Measurements from ENCODE around the gene ARHGAP21. TPM values are rescaled to one million over a fixed set of nuclear protein-coding genes. Genes with fewer than 3 reads are reported as not detected.
A peak's percentile ranks its signal among the peaks of the same experiment; 100 is the strongest.

ARHGAP21 gene
- total RNA-seq, 4 donors from 2014 or later: 83.2 to 118 (median 86.3) TPM

- Histone ChIP-seq H3K4me1 (peaks cover 4 to 22% of the 10 kb centered on the region in 2 donors), H3K4me3 (replicated peaks in 1 of 3) (no peak overlapping the region), H3K9me3 (no peaks in the 10 kb centered on the region), H3K36me3 (no peaks in the 10 kb centered on the region), H3K27me3 (no peaks in the 10 kb centered on the region), H3K27ac (no peak overlapping the region)
- intact Hi-C loops (cut with DNase I): loop anchor here (10.0 kb wide), 2 partner anchors 1039 to 1399 kb away; no protein-coding TSS in a partner anchor
- no peak for DNase-seq
- no peak for TF ChIP-seq CTCF (IDR thresholded peaks at IDR 0.05)
- TF ChIP-seq POLR2A (IDR thresholded peaks at IDR 0.05): no peak
- WGBS, 2 donors: 71 to 72% methylated on average over 7 of the region's 7 CpGs
Measured at GRCh38 chr10:24554036-24554435, 169.7 kb downstream of the ARHGAP21 start.

GRCh38 chr10:24553051-24553612 lies 170.6 kb downstream of the ARHGAP21 start:
- intact Hi-C loops (cut with DNase I): loop anchor here (10.0 kb wide), 2 partner anchors 1038 to 1398 kb away; no protein-coding TSS in a partner anchor
- H3K36me3 ChIP-seq: no peaks in the 10 kb centered on the region
- no peaks in the 10 kb centered on the region for H3K9me3 ChIP-seq
- 55 to 72% methylated on average over 10 of the region's 10 CpGs for WGBS, 2 donors
- TF ChIP-seq POLR2A (IDR thresholded peaks at IDR 0.05): no peak
- H3K27ac ChIP-seq: no peak overlapping the region
- no peak overlapping the region for H3K4me3 ChIP-seq (replicated peaks in 1 of 3)
- DNase-seq: no peak
- no peaks in the 10 kb centered on the region for H3K27me3 ChIP-seq
- peaks cover 4 to 22% of the 10 kb centered on the region in 2 donors for H3K4me1 ChIP-seq

GRCh38 chr10:24552346-24553016 lies 171.2 kb downstream of the ARHGAP21 start:
- DNase-seq: peak; percentile 51 to 65

GRCh38 chr10:24551161-24551560 lies 172.5 kb downstream of the ARHGAP21 start:
- peaks cover 4 to 15% of the 10 kb centered on the region in 2 donors for H3K4me1 ChIP-seq
- WGBS, 2 donors: 55 to 73% methylated on average over 2 of the region's 2 CpGs
- TF ChIP-seq CTCF (IDR thresholded peaks at IDR 0.05): no peak
- no peak for TF ChIP-seq POLR2A (IDR thresholded peaks at IDR 0.05)
- DNase-seq: no peak
- intact Hi-C loops (cut with DNase I): loop anchor here (10.0 kb wide), 2 partner anchors 1036 to 1396 kb away; no protein-coding TSS in a partner anchor
- H3K27ac ChIP-seq: peak overlapping the region in 1 of 3 donors; percentile 17
- H3K36me3 ChIP-seq: peaks cover 0 to 3% of the 10 kb centered on the region in 2 donors
- no peaks in the 10 kb centered on the region for H3K9me3 ChIP-seq
- no peak overlapping the region for H3K4me3 ChIP-seq (replicated peaks in 1 of 3)
- H3K27me3 ChIP-seq: no peaks in the 10 kb centered on the region

More at GRCh38 chr10:24552346-24553016, 171.2 kb downstream of the ARHGAP21 start:
- no peaks in the 10 kb centered on the region for H3K27me3 ChIP-seq
- no peaks in the 10 kb centered on the region for H3K36me3 ChIP-seq
- 50 to 55% methylated on average over 22 of the region's 22 CpGs for WGBS, 2 donors
- peaks cover 4 to 22% of the 10 kb centered on the region in 2 donors for H3K4me1 ChIP-seq
- intact Hi-C loops (cut with DNase I): loop anchor here (10.0 kb wide), 2 partner anchors 1038 to 1398 kb away; no protein-coding TSS in a partner anchor
- no peak overlapping the region for H3K27ac ChIP-seq
- TF ChIP-seq CTCF (IDR thresholded peaks at IDR 0.05): peak in 3 of 6 experiments; percentile 31 to 48 (median 39)
- TF ChIP-seq POLR2A (IDR thresholded peaks at IDR 0.05): no peak
- H3K4me3 ChIP-seq (replicated peaks in 1 of 3): no peak overlapping the region
- H3K9me3 ChIP-seq: no peaks in the 10 kb centered on the region

- TF ChIP-seq CTCF (IDR thresholded peaks at IDR 0.05) (no peak), POLR2A (IDR thresholded peaks at IDR 0.05) (no peak)
- no peak overlapping the region for H3K27ac ChIP-seq
- no peak overlapping the region for H3K4me3 ChIP-seq (replicated peaks in 1 of 3)
- no peaks in the 10 kb centered on the region for H3K27me3 ChIP-seq
- peaks cover 4 to 15% of the 10 kb centered on the region in 2 donors for H3K4me1 ChIP-seq
- peaks cover 0 to 5% of the 10 kb centered on the region in 2 donors for H3K36me3 ChIP-seq
- WGBS, 2 donors: 73 to 75% methylated on average over 10 of the region's 10 CpGs
- peak; percentile 17 to 42 for DNase-seq
- intact Hi-C loops (cut with DNase I): loop anchor here (10.0 kb wide), 2 partner anchors 1036 to 1396 kb away; no protein-coding TSS in a partner anchor
- no peaks in the 10 kb centered on the region for H3K9me3 ChIP-seq
Measured at GRCh38 chr10:24550680-24551079, 173.0 kb downstream of the ARHGAP21 start.

Data from thyroid gland (tissue), 4 donors.